Mesangial cell (primary cell): Measurements from ENCODE around the gene EPB42. TPM values are rescaled to one million over a fixed set of nuclear protein-coding genes. Genes with fewer than 3 reads are reported as not detected.

Source experiments
- total RNA-seq: library from RNA; depleted of rRNA; stranded (reverse); fragments of >200 nt; gene quantifications from 2 replicates; pipeline ENCODE4 v1.2.3, GENCODE V29; 2015

EPB42 gene
- not detected in 2 replicates for total RNA-seq

GRCh38 chr15:43220991-43221403, at the start of gene EPB42:
TSS of gene EPB42 (minus strand) at chr15:43221018. CDS start at chr15:43220825, 193 bp downstream.

DNA sequence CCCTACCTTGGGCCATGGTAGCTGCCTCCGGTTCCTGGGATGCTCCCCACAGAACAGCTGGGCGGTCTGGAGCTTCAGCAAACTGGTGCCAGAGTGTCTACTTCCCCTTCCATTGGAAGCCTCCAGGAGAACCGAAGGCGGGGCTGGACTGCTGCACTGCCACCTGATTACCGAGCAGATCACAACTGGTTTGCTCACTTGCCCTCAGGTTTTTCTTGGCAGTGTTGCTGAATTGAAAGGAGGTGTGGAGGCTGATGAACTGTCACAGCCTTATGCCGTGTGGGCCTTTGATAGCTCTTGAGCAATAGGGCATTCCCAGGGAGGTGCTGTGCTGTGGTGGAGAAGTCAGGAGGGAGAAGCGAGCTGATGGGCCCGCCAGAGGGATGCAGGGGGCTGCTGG, 46.0 kb upstream of the EPB42 start, which contains the start of gene TGM5:
TGM5 (minus strand) TSS at position 95 of the 400 bp plus-strand sequence; CDS start at position 16, 79 bp downstream.

GRCh38 chr15:43185157-43186002, 35.4 kb downstream of the EPB42 start, which contains the start of gene CCNDBP1:
TSS of gene CCNDBP1 (plus strand) at chr15:43185403. CDS start at chr15:43185499, 96 bp downstream.

Other genes starting within 250 kb of the EPB42 start
- 8.6 and 11.4 TPM in 2 replicates for gene UBR1, start 115.0 kb downstream of the EPB42 start, total RNA-seq
- gene TMEM62, start 87.4 kb downstream of the EPB42 start, total RNA-seq, result 9.4 and 11.9 TPM in 2 replicates
- gene CCNDBP1, start 35.6 kb downstream of the EPB42 start, total RNA-seq, result 32.8 and 56.4 TPM in 2 replicates
- not detected in 2 replicates for gene TGM5, start 45.9 kb upstream of the EPB42 start, total RNA-seq
- not detected in 2 replicates for gene TGM7, start 81.2 kb upstream of the EPB42 start, total RNA-seq
- 4.4 and 5.2 TPM in 2 replicates for gene LCMT2, start 109.6 kb upstream of the EPB42 start, total RNA-seq
- 6.7 and 17.0 TPM in 2 replicates for gene ZSCAN29, start 150.0 kb upstream of the EPB42 start, total RNA-seq
- 12.9 and 14.3 TPM in 2 replicates for gene TUBGCP4, start 150.1 kb upstream of the EPB42 start, total RNA-seq